Activated B cell treated with CpG ODN at 0.5 μM for 24 hours (primary cell): Measurements from ENCODE around the gene TMEM132E. TPM values are rescaled to one million over a fixed set of nuclear protein-coding genes. Genes with fewer than 3 reads are reported as not detected.

Experiments used
- ATAC-seq: fragments of 200-7000 bp; cut with Tn5 transposase; one replicate; pipeline ENCODE4 v1.10.0; 2021; ENCODE audit warnings: low read depth, mild to moderate bottlenecking, moderate library complexity
- CTCF ChIA-PET: fragments of 350-600 bp; sonication (Branson Sonifier 250); formaldehyde crosslinking; loops from one replicate; lab custom pipeline; 2021; ENCODE audit warnings: antibody characterized with exemption; lab: Charles Lee
- POLR2A ChIA-PET: fragments of 350-600 bp; sonication (Branson Sonifier 250); formaldehyde crosslinking; loops from one replicate; lab custom pipeline; 2021; ENCODE audit warnings: antibody characterized with exemption; lab: Charles Lee
- DNase-seq: peaks from one replicate; pipeline ENCODE4 v3.0.0; 2022
- H3K27ac Mint-ChIP-seq: one replicate; pipeline ENCODE4 v1.8.0; 2020; ENCODE audit warnings: mixed read lengths
- H3K27me3 Mint-ChIP-seq: one replicate; pipeline ENCODE4 v1.8.0; 2021; ENCODE audit warnings: mixed read lengths
- H3K36me3 Mint-ChIP-seq: one replicate; pipeline ENCODE4 v1.8.0; 2021; ENCODE audit warnings: low read depth, mixed read lengths
- H3K4me1 Mint-ChIP-seq: one replicate; pipeline ENCODE4 v1.8.0; 2021; ENCODE audit warnings: mixed read lengths
- H3K4me3 Mint-ChIP-seq: one replicate; pipeline ENCODE4 v1.8.0; 2020; ENCODE audit warnings: mild to moderate bottlenecking, mixed read lengths
- H3K9me3 Mint-ChIP-seq: one replicate; pipeline ENCODE4 v1.8.0; 2020; ENCODE audit warnings: mixed read lengths
- CTCF ChIP-seq: fragments of 200-600 bp; IDR thresholded peaks from one replicate; pipeline ENCODE4 v1.8.0; 2022; ENCODE audit warnings: antibody characterized with exemption, mild to moderate bottlenecking
- intact Hi-C: fragments of 100-400 bp; cut with micrococcal nuclease; formaldehyde crosslinking; loops from one replicate; pipeline ENCODE4 v1.15.1; 2024
- total RNA-seq: library from RNA; stranded (reverse); gene quantifications from 2 replicates; pipeline ENCODE4 v1.2.3, GENCODE V29; 2022

Gene TMEM132E
- total RNA-seq, 1 donor from 2014 or later, result not detected

GRCh38 chr17:34568953-34569352 is 10.4 kb upstream of the TMEM132E start:
- DNase-seq (no peak), ATAC-seq (no peak)
- TF ChIP-seq CTCF, result no peak
- ChIA-PET POLR2A (no interaction called here), CTCF (no interaction called here)
- H3K36me3 Mint-ChIP-seq, result no peaks in the 10 kb centered on the region
- no peaks in the 10 kb centered on the region for H3K9me3 Mint-ChIP-seq
- H3K27me3 Mint-ChIP-seq, result peaks cover 30% of the 10 kb centered on the region
- H3K4me1 Mint-ChIP-seq, result no peaks in the 10 kb centered on the region
- H3K27ac Mint-ChIP-seq, result no peak overlapping the region
- H3K4me3 Mint-ChIP-seq, result no peak overlapping the region
- intact Hi-C loops, result no loop called here

GRCh38 chr17:34569591-34569990 is 9.8 kb upstream of the TMEM132E start:
- H3K36me3 Mint-ChIP-seq, result no peaks in the 10 kb centered on the region
- intact Hi-C loops, result no loop called here
- ChIA-PET CTCF (no interaction called here), POLR2A (no interaction called here)
- no peak for DNase-seq
- no peak for ATAC-seq
- H3K27me3 Mint-ChIP-seq, result peaks cover 37% of the 10 kb centered on the region
- no peaks in the 10 kb centered on the region for H3K9me3 Mint-ChIP-seq
- H3K4me3 Mint-ChIP-seq, result no peak overlapping the region
- H3K4me1 Mint-ChIP-seq, result no peaks in the 10 kb centered on the region
- TF ChIP-seq CTCF, result no peak
- no peak overlapping the region for H3K27ac Mint-ChIP-seq

- no peak for DNase-seq
- Mint-ChIP-seq H3K27me3 (peaks cover 42% of the 10 kb centered on the region), H3K9me3 (peaks cover 3% of the 10 kb centered on the region), H3K36me3 (no peaks in the 10 kb centered on the region), H3K4me3 (no peak overlapping the region), H3K4me1 (no peaks in the 10 kb centered on the region), H3K27ac (no peak overlapping the region)
- no peak for TF ChIP-seq CTCF
- ChIA-PET CTCF (no interaction called here), POLR2A (no interaction called here)
- intact Hi-C loops, result no loop called here
- no peak for ATAC-seq
Measured at GRCh38 chr17:34570506-34570905, 8.9 kb upstream of the TMEM132E start.

DNA sequence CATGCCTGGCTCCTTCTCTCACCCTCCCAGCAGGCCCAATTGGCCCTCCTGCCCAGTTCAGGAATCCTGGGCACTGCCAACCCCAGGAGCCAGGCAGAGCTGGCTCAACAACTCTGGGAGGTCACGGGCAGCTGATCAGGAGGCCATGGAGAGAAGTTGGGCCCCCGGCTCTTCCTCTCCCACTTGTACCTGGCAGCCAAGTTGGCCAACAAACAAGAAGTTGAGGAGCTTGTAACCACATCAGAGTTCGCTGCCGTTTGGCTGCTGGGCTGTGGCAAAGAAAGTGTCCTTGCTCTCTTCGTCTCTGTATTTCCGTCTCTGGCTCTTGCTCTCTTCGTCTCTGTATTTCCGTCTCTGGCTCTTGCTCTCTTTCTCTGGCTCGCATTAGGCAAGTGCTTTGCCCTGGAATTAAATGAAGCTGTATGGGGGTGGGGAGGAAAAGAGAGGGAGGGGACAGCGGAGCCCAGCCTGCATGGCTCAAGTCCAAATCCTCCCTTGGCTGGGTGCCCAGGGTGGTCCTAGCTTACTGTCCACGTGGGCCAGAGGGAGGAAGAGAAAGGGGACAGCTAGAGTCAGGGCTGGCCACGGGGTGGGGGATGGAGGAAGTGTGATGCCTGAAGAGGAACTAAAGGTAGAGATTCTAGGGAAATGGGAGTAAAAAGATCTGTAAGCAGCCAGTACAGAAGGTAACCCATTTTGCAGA is 7.8 kb upstream of the TMEM132E start:
- Mint-ChIP-seq H3K27me3 (peaks cover 48% of the 10 kb centered on the region), H3K27ac (no peak overlapping the region), H3K9me3 (peaks cover 3% of the 10 kb centered on the region), H3K4me1 (no peaks in the 10 kb centered on the region), H3K4me3 (no peak overlapping the region), H3K36me3 (no peaks in the 10 kb centered on the region)
- DNase-seq, result no peak
- POLR2A ChIA-PET, result no interaction called here
- ATAC-seq, result no peak
- intact Hi-C loops, result no loop called here
- no peak for TF ChIP-seq CTCF
- CTCF ChIA-PET, result no interaction called here

DNA sequence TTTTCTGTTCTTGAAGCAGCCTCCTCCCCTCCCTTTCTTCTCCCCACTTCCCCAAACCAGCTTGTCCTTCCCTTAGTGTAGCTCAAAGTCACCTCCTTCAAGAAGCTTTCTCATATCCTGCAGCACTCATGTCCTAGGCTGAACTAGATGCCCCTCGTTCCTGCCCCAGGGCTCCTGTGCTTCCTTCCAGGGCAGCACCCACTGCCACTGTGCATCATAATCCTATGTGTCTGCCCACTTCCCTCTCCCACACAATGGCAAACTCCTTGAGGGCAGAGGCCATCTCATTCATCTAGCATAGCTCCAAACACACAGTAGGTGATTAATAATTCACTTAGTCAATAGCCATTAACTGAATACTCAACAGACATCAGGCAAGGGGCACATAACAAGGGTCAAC is 6.9 kb upstream of the TMEM132E start:
- intact Hi-C loops, result no loop called here

More for the DNA sequence above, 6.9 kb upstream of the TMEM132E start:
- Mint-ChIP-seq H3K9me3 (peaks cover 3% of the 10 kb centered on the region), H3K36me3 (no peaks in the 10 kb centered on the region), H3K27me3 (peaks cover 57% of the 10 kb centered on the region), H3K4me1 (no peaks in the 10 kb centered on the region), H3K4me3 (no peak overlapping the region), H3K27ac (no peak overlapping the region)
- ATAC-seq (no peak), DNase-seq (no peak)
- ChIA-PET POLR2A (no interaction called here), CTCF (no interaction called here)
- no peak for TF ChIP-seq CTCF
